ENCODE measurements around the gene EBF3. TPM values are rescaled to one million over a fixed set of nuclear protein-coding genes. Genes with fewer than 3 reads are reported as not detected.

EBF3 gene
- total RNA-seq, 1 donor from 2014 or later: 21.9 TPM

DNA sequence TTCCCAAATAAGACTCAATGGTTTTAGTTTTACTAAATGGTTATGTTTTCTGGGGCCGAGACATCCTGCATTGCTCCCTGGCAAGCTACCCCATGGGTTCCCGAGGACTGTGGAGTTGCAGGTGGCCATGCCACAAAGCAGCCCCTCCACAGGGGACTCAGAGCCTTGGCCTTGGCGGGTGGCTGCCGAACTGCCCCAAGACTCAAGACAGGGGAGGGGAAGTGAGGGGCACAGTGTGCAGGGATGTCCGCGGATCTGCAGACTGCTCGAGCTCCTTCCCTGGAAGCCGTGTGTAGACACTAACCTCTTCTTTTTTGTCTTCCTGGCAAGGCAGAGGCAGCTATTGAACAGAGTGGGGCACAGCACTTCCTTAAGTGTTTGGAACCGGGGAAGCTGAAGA lies 154.6 kb downstream of the EBF3 start:
- DNase-seq (ENCODE audit: low read depth): no peak

DNA sequence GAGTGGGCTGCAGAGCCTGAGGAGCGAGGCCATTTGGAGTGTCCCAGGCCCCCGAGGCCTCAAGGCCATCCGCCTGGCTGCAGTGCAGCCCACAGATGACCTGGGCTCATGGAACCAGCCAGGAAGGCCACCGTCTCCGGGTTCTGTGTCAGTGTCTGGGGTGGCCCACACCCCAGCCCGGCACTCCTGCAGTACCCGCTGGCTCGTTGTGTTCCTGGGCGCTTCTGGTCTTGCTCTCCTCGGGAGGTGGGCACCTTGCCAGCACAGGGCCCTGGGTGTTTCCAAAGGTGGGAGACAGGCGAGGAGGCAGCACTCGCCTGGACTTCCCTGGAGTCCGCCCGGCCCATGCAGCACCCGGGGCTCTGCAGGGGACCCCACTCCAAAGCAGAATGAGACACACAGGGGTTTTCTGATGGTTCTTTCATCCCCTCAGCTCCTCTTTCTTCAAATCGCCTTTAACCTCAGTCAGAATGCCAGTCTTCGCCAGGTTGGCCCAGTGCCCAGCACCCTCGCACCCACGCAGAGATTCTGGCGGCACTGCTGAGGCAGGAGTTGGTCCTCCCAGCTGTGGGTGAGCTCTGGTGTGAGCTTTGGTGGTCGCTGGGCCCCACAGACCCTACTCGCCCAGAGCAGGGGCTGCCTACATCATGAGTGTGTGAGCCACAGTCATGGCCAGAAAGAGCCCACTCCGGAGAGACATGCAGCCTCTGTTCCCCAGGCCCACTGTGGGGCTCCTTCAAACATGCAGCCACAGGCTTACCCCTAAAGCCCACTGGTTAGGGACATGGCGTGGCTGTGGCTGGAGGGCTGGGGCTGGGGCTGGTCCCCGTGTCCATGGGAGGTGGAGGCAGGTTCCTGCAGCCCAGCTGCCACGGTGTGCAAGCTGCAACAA lies 155.7 kb downstream of the EBF3 start:
- DNase-seq (ENCODE audit: low read depth): no peak

DNA sequence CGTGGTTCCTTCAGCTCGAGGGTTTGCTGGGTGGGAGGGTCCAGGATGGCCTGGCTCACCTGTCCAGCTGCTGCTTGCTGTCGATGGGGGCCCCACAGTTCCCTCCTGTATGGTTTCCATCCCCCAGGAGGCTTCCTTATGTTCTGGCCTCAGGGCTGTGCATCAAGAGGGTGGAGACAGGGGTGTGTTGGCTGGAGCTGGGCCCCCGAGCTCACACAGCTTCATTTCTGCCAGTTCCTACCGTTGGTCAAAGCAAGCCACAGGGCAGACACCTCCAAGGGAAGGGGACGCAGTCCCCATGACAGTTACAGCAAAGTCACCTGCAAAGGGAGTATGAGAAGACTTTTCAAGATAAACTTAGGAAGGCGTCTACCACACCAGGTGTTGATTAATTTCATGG lies 156.9 kb downstream of the EBF3 start:
- DNase-seq (ENCODE audit: low read depth): no peak

GRCh38 chr10:129800796-129801340 lies 163.2 kb downstream of the EBF3 start:
- DNase-seq (ENCODE audit: low read depth): peak; percentile 62

DNA sequence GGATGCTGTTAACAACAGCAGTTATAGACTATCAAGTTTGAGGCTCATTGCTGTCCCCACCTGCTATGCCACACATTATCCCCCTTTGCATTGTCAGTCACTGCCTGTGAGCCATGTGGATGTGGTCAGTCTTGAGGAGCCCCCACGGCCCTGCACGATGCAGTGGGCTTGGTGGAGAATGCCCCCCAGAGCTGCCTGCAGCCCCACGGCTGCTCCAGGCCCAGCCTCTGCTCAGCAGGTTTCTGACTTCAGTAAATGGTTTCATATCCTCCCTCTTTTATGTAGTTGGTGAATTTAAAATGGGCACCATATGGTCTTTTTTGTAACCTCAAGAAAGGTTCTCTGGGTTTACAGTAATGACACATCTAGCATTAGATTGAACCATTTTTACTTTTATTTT lies 164.1 kb downstream of the EBF3 start:
- DNase-seq (ENCODE audit: low read depth): no peak

GRCh38 chr10:129796710-129797420 lies 167.2 kb downstream of the EBF3 start:
- no peak for DNase-seq (ENCODE audit: low read depth)

DNA sequence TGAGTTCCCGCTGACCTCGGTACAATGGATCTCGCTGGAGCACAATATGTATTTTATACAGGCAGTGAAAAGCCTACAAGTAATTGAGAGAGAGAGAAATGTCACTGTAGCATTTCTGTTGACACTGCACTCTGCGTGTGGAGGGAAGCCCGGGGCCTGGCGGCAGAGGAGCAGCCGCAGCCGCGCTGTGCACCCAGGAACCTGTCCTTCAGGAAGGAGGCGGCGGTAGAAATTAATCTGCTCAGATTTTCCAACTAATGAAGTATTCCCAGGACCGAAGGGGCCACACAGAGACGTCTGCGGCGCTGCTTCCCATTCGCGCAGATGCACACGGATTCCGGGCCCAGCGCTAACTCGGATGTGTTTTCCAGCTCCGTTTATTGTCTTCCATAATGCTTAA lies 170.1 kb downstream of the EBF3 start:
- DNase-seq (ENCODE audit: low read depth): no peak

DNA sequence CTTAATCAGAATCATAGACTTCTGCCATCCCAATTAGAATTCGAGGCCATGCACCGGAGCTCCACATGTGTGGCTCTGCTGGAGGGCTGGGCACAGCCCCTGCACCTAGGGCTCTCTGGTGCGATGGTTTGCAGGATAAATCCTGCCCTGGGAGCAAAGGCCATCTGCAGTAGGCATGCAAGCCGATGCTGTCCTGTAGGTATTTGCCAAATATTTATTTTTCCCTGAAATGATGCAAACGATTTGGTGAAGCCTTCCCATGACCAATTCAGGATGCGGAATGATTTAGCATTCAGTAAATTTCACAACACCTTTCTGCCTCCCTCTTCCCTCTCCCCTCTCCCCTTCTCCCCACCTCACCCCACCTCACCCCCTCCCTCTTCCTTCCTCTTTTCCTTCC lies 170.6 kb downstream of the EBF3 start:
- DNase-seq (ENCODE audit: low read depth): no peak

GRCh38 chr10:129792864-129793263 lies 171.2 kb downstream of the EBF3 start:
- DNase-seq (ENCODE audit: low read depth): no peak

GRCh38 chr10:129792141-129792540 lies 171.9 kb downstream of the EBF3 start:
- no peak for DNase-seq (ENCODE audit: low read depth)

DNA sequence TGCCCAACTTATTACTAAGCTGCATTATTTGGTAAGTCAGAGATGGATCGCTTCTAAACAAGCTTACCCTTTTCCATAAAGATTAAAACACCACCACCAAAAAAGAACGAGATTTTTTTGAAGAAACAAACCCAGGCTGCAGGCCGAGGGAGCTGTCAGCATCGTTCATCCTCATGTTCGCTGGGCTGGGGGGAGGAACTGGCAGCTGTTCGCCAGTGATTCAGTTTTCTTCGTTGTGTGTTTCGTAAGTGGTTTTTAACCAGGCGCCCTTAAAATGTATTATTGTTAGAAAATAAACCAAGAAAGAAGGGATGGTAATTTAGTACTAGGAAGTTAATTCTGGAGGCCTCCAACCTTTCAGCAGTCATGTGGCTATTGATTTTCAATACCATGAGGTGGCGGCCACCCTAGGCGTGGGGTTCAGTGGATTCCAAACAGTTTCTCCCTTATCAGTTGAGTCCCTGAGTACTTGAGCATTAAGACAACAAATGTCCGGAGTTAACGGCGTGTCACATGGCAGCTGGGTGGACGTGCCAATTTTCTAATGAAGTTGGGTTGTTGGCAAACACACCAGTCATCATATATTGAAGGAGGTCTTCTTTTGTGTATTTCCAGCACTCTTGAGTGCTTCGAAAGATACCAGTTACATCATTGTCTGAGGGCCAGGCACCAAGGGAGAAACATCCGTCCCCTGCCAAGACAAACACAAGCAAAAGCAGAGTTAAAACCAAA lies 173.2 kb downstream of the EBF3 start:
- peak; percentile 61 for DNase-seq (ENCODE audit: low read depth)

DNA sequence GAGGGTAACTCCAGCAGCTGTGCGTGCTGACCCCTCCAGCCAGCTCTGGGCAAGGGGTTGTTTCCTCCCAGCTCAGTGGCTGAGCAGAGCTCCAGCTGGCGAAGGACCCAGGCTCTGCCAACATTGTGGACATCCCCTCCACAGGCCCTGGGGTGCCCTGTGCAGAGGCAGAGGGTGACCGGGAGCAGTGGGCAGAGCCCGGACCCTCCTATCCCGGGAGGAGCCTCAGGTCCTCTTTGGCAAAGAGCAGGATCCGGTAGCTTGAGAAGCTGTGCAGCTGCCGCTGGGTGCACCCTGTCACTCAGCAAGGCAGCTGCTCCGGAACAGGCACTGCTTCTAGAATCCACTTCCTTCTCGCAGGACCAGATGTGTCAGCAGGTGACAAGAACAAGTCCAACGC lies 175.9 kb downstream of the EBF3 start:
- peak; percentile 80 for DNase-seq (ENCODE audit: low read depth)

GRCh38 chr10:129787557-129787956 lies 176.5 kb downstream of the EBF3 start:
- no peak for DNase-seq (ENCODE audit: low read depth)

DNA sequence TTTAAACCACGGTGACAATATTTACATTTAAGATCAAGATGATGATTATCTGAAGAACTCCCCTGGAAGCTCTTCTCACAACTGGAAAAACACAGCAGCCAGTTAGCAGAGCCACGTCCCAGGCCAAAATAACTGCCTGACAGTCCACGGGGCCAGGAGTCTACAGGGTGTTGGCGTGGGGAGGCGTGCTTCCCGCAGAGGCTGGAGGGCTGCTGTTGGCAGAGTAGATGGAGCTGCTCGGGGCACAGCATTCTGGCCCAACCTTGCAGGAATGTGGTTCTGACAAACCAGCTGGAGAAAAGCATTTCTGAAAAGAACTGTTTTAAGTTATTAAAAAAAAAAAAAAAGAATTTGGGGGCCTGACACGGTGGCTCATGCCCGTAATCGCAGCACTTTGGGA lies 177.9 kb downstream of the EBF3 start:
- DNase-seq (ENCODE audit: low read depth): no peak

DNA sequence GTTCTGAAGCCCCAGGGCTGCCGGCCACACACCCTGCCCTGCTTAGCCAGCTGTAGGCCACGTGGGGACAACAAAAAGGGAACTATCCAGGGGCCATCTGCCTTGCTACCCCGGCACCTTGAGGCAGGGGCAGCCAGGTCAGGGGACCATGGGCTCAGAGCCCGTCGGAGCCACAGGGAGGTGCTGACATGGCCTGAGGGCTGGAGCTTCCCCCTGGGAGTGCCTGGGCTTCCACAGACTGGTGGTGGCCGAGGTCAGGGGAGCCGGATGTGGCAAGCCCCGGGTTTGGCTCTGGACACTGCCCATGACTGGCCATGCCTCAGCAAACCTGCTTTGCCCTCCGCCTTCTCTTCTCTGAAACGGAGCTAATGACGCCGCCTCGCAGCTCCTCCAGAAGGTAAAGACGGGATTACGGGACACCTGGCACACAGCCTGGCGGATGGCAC lies 178.5 kb downstream of the EBF3 start:
- peak; percentile 47 for DNase-seq (ENCODE audit: low read depth)

Small RNA genes lying within 50 kb of the gene (microRNA-seq; reads per million reads assigned to microRNA genes)
- not detected for gene MIR4297

Other genes with a start within 250 kb of the EBF3 start
- 0.52 and 0.96 TPM in 2 replicates for gene C10orf143, start 146.6 kb upstream of the EBF3 start, total RNA-seq
- gene GLRX3, start 172.1 kb upstream of the EBF3 start, total RNA-seq: 112 and 116 TPM in 2 replicates

All from myocyte (in vitro differentiated cells).